HG03103 (cell line): ENCODE measurements around the gene ARHGAP11B.
"Not testable (repeated sequence)": the region's sequence is repeated elsewhere in the genome, so short reads cannot be mapped to it uniquely, and the experiment has no call there.

ENCODE experiments used
- ATAC-seq: cut with Tn5 transposase; IDR thresholded peaks from one replicate; pipeline ENCODE4 v1.9.1; 2021; ENCODE audit warnings: low read depth; ENCODE audit not compliant: unreplicated experiment

ARHGAP11B gene

DNA sequence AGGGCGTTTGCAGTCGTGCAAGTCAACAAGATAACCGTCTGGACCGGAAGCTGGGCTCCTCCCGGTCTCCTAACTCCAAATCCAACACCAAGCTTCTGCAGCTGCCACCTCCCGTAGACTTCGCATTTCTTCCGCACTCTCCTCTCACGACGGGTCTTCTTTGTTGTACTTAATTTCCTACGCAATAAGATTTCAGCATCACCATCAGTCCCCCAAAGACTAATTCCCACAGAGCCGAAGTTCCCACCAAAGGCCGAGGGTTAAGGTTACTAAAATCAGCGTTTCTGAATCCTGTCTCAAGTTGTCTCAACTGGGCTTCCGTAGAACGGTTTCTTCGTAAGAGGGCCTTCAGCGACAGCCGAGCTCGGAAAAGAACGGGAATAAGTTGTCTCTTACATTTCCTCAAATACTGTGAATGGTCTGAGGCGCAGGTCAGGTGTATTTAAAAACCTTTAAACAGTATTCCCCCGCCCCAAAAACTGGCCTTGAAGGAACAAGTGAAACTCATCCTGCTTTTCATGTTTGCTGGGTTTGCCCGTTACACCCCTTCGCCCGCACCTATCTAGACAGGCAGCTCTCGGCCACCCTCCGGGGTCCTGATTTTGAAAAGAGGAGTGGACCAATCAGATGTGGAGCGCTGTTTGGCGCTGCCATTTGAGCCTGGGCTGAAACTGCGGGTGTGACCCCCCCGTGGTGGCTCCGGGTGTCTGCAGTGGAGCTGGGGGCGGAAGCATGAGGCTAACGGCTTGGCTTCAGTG is at the start of gene ARHGAP11B:
Gene ARHGAP11B, plus strand, starts transcription at position 693 of the 758 bp plus-strand sequence.
- ATAC-seq, result peak; percentile 93

DNA sequence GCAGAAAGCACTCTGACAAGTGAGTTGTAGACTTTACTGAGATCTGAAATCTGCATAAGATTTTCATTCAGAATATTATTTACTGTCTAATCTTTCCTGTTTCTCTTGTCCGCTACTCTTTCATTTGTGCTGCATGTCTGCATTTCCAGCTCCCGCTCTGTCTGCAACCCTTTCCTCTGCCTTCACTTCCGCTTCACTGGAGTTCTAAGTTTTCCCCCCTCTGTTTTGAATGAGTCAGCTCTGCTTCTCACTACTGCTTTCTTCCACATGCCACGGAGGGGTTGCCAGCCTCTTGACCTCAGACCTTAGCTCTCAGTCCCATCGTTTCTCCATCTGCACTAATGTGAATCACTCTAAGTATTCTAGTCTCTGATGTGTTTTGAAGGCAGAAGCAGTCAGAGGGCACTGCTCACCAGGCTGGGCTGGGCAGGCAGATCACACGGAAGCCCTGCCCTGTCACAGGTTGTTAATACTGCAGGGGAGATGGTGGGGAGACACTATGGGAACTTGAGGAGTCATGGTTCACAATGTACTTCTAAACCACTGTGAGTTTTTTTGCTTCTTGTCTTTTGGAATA is 46.4 kb upstream of the ARHGAP11B start:
- not testable (repeated sequence) for ATAC-seq

- not testable (repeated sequence) for ATAC-seq
Observed at GRCh38 chr15:30580716-30581115, 45.2 kb upstream of the ARHGAP11B start.

- not testable (repeated sequence) for ATAC-seq
Observed at GRCh38 chr15:30598953-30599352, 27.0 kb upstream of the ARHGAP11B start.

- not testable (repeated sequence) for ATAC-seq
Observed at GRCh38 chr15:30603796-30604195, 22.1 kb upstream of the ARHGAP11B start, which contains the start of gene GOLGA8H. TSS of gene GOLGA8H (plus strand) at chr15:30604028. CDS start at chr15:30604126, 98 bp downstream.

DNA sequence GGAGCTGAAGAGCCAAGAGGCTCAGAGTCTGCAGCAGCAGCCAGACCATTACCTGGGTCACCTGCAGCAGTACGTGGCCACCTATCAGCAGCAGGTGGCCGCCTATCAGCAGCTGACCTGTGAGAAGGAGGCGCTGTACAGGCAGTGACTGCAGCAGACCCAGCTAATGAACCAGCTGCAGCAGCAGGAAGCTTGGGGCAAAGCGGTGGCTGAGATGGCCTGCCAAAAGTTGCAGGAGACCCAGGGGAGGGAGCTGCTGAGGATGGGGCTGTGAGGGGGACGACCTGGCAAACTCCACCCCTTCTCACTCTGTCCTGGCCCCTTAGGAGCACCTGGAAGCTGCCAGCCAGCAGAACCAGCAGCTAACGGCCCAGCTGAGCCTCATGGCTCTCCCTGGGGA is 13.7 kb upstream of the ARHGAP11B start:
- ATAC-seq, result not testable (repeated sequence)

- ATAC-seq, result not testable (repeated sequence)
Observed at GRCh38 chr15:30621342-30621741, 4.6 kb upstream of the ARHGAP11B start.

- ATAC-seq, result not testable (repeated sequence)
Observed at GRCh38 chr15:30626194-30626565, 252 bp downstream of the ARHGAP11B start.

DNA sequence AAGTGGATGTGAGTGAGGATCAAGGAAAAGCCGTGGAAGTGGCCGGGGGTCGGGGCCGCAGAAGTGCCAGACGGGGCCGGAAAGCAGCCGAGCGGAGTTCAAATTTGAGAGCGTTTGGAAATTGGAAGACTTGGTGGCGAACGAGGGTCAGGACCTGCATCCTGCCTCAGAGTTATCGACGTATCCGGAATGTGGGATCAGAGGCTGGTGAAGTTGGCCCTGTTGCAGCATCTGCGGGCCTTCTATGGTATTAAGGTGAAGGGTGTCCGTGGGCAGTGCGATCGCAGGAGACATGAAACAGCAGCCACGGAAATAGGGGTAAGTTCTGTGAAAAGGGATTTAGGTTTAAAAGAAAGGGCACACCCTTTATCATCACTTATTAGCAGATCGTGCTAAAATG is 704 bp downstream of the ARHGAP11B start:
- ATAC-seq, result not testable (repeated sequence)

- ATAC-seq, result peak; percentile 91
Observed at GRCh38 chr15:30650012-30650929, 24.3 kb downstream of the ARHGAP11B start.

DNA sequence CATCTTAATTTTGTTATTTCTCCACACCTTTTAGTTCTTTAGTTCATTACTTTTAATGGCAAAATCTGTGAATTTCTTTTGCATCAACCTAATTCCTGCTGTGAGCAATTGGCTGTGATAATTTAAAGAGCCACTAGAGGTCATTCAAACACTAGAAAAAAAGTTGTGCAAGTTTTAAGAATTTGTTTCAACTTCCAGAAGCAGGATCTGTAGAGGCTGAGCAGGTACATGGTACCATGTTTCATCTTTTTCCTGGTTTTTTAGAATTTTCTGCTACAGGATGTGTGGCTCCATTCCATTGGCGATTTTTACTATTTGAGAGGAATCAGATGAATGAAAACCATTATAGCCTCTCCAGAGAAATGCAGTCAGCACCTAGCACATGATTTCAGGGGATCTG is 35.2 kb downstream of the ARHGAP11B start:
- not testable (repeated sequence) for ATAC-seq

DNA sequence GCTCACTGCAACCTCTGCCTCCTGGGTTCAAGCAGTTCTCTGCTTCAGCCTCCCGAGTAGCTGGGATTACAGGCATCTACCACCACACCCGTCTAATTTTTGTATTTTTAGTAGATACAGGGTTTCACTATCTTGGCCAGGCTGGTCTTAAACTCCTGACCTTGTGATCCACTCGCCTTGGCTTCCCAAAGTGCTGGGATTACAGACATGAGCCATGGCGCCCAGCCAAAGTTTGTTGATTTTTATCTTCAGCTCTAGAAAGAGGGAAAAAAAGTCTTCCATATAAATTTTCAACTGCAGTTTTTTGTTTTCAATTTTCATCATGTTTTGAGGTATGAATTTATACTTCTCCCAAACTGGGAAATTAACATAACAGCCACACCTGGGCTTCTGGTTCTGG is 43.7 kb downstream of the ARHGAP11B start:
- not testable (repeated sequence) for ATAC-seq

- ATAC-seq, result no peak
Observed at GRCh38 chr15:30670056-30670455, 44.1 kb downstream of the ARHGAP11B start.

GRCh38 chr15:30671309-30671708 is 45.4 kb downstream of the ARHGAP11B start:
- ATAC-seq, result no peak

GRCh38 chr15:30675126-30675525 is 49.2 kb downstream of the ARHGAP11B start:
- ATAC-seq, result no peak

DNA sequence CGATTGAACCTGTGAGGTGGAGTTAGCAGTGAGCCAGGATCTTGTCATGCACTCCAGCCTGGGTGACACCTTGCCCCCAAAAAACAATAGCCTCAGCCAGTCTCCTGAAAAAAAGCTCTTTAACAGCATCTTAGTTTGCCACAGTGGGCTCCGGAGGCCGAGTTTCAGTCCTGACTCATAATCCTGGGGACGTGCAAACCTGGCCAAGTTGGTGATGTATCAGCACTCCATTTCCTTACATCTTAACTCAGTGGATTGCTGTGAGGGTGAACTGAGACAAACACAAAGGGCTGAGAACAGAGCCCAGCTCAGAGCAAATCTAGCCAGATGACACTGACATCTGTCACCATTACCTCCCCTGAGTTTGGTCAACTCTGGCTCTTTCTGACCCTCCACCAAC is 50.0 kb downstream of the ARHGAP11B start:
- not testable (repeated sequence) for ATAC-seq

GRCh38 chr15:30680997-30681396 is 55.1 kb downstream of the ARHGAP11B start:
- not testable (repeated sequence) for ATAC-seq

DNA sequence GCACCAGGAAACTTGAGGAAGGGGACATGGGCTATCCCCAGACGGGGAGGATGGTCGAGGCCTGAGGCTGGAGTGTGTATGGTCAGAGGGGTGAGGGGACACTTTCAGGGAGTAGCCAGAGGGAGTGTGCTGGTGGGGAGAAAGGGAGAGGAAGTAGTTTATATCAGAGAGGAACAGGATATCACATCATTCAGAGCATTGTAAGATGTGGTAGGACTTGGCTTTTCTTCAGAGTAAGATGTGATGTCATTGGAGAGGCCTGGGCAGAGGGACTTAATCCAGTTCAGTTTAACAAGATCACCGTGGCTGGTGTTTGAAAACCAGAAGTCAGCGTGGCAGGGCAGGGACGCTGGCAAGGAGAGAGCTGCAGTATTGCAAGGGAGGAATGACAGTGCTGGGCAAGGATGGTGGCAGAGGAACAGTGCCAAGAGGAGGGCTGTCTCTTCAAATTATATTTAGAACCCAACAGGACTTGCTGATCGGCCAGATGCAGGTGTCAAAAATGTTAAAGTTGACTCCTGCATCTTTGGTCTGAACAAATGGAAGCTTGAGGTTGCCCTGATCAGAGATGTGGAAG is 59.9 kb downstream of the ARHGAP11B start:
- ATAC-seq, result not testable (repeated sequence)

GRCh38 chr15:30686651-30687050 is 60.7 kb downstream of the ARHGAP11B start:
- not testable (repeated sequence) for ATAC-seq
